ENCODE measurements around the gene PTPN1.

- TF ChIP-seq CTCF (IDR thresholded peaks at IDR 0.05 in 4 of 5, conservative IDR thresholded peaks at IDR 0.05 in 1 of 5) (no peak), POLR2A (IDR thresholded peaks at IDR 0.05) (no peak)
Observed at GRCh38 chr20:50464725-50465650, 45.2 kb upstream of the PTPN1 start.

All from gastrocnemius medialis (tissue), 4 donors.